Type B pancreatic cell (in vitro differentiated cells): ENCODE data around the gene ESPN. TPM values are rescaled to one million over a fixed set of nuclear protein-coding genes. Genes with fewer than 3 reads are reported as not detected.

Experiments used
- DNase-seq: peaks from one replicate; pipeline ENCODE4 v3.0.0; 2021; ENCODE audit warnings: mixed read lengths; ENCODE audit not compliant: unreplicated experiment; ENCODE audit errors: extremely low spot score
- H3K27ac Mint-ChIP-seq: 2 replicates; pipeline ENCODE4 v1.8.0; 2021; ENCODE audit warnings: mild to moderate bottlenecking, mixed read lengths
- H3K27me3 Mint-ChIP-seq: 2 replicates; pipeline ENCODE4 v1.8.0; 2021; ENCODE audit warnings: mixed read lengths
- H3K36me3 Mint-ChIP-seq: 2 replicates; pipeline ENCODE4 v1.8.0; 2021; ENCODE audit warnings: mixed read lengths
- H3K4me1 Mint-ChIP-seq: one replicate; pipeline ENCODE4 v1.8.0; 2021; ENCODE audit warnings: mixed read lengths; ENCODE audit not compliant: unreplicated experiment
- H3K4me3 Mint-ChIP-seq: 2 replicates; pipeline ENCODE4 v1.8.0; 2021; ENCODE audit warnings: mild to moderate bottlenecking, mixed read lengths
- H3K9me3 Mint-ChIP-seq: 2 replicates; pipeline ENCODE4 v1.8.0; 2021; ENCODE audit warnings: mixed read lengths
- total RNA-seq: library from RNA; stranded (reverse); gene quantifications from 2 replicates; pipeline ENCODE4 v1.2.1, GENCODE V29; 2021; ENCODE audit warnings: low replicate concordance
- TF ChIP-seq, protein P1 (sequence below): fragments of 200-600 bp; sonication (generic); conservative IDR thresholded peaks from 2 replicates; pipeline ENCODE4 v1.5.0; 2021; ENCODE audit warnings: antibody characterized with exemption, mild to moderate bottlenecking

The ESPN gene
- total RNA-seq, 1 donor from 2014 or later = 13.8 TPM

DNA sequence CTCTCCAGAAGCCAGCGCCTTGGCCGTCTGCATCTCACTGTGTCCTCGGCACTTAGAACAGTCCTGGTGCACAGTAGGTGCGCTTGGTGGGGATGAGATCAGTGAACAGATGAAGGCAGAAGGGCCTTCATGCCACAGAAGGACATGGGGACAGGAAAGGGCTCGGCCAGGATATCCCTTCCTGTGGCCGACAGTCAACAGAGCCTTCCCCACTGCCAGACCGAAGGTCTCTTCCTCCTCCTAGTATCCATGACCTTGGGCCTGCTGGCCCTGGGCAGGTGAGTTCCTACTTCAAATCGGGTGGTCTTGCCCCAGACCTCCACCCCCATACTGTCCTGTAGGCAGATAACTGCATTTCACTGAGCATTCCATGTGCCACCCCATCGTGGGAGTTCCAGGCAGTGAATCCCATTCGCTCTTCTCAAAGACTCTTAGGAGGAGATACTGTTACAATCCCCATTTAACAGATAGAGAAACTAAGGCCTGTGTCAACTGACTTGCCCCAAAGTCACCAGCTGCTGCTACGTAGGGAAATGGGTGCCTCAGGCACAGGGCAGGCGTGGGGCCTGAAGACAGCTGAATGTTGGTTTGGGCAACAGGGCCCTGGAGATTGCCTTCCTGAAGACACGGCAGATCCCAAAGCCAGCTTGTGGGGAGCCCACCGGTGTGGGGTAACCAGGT is 63.4 kb downstream of the ESPN start:
- TF ChIP-seq, protein P1, sequence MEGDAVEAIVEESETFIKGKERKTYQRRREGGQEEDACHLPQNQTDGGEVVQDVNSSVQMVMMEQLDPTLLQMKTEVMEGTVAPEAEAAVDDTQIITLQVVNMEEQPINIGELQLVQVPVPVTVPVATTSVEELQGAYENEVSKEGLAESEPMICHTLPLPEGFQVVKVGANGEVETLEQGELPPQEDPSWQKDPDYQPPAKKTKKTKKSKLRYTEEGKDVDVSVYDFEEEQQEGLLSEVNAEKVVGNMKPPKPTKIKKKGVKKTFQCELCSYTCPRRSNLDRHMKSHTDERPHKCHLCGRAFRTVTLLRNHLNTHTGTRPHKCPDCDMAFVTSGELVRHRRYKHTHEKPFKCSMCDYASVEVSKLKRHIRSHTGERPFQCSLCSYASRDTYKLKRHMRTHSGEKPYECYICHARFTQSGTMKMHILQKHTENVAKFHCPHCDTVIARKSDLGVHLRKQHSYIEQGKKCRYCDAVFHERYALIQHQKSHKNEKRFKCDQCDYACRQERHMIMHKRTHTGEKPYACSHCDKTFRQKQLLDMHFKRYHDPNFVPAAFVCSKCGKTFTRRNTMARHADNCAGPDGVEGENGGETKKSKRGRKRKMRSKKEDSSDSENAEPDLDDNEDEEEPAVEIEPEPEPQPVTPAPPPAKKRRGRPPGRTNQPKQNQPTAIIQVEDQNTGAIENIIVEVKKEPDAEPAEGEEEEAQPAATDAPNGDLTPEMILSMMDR = no peak
- Mint-ChIP-seq H3K27ac (no peak overlapping the region), H3K9me3 (no peaks in the 10 kb centered on the region), H3K4me3 (peak overlapping the region; percentile 62), H3K4me1 (peaks cover 29% of the 10 kb centered on the region), H3K27me3 (peaks cover 4% of the 10 kb centered on the region), H3K36me3 (no peaks in the 10 kb centered on the region)
- DNase-seq = no peak

DNA sequence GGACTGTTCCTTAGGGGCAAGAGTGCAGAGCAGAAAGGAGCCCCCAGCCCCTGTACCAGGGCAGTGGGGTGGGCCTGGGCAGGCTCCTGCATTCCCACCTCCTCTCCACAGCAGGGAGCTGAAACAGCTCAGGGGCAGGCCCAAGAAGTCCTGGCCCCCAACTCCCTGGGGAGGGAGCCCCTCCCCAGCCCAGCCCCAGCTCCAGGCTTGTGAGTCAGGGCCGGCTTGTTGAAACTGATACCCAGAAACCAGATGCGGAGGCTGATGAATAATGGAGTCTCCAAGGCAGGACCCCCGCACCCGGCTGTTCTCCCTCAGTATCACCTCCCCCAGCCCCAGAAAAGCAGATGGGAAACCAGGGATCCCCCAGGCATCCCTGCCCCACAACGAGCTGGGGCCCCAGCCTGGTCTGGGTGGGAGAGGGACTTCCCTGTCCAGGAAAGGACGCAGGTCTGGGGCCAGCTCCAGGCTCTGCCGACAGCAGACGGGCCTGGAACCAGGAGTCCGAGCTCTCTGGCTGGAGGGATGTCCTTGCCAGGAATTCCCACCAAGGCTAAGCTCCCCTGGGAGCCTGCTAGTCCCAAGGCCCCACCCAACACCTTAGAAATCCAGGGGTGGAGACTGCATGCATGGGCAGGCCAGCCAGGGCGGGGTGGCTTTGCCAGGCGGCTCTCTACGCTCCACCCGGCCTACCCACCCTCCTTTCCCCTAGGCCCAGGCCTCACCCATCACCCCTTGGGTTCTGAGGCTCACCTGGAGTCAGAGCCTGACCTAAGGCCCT is 64.2 kb downstream of the ESPN start:
- Mint-ChIP-seq H3K4me3 (no peak overlapping the region), H3K27me3 (peaks cover 4% of the 10 kb centered on the region), H3K9me3 (no peaks in the 10 kb centered on the region), H3K4me1 (peaks cover 29% of the 10 kb centered on the region), H3K36me3 (no peaks in the 10 kb centered on the region), H3K27ac (no peak overlapping the region)
- TF ChIP-seq, protein P1 = no peak
- no peak for DNase-seq

DNA sequence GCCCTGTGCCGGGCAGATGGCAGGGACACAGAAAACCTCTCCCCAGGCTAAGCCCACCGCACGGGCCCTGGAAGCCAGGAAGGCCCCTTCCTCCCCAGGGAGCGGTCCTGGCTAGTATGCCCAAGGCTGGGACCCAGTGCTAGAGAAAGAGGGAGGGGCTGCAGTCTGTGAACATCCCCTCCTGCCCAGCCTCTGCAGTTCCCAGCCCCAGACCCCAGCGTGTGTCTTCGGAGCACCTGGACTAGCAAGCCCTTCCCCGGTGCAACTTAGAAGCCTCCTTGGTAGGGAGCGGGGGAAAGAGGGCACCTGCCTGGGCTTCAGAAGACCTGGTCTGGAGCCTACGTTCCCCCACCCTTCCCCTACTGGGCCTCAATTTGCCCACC is 64.8 kb downstream of the ESPN start:
- peaks cover 4% of the 10 kb centered on the region for H3K27me3 Mint-ChIP-seq
- no peak overlapping the region for H3K27ac Mint-ChIP-seq
- TF ChIP-seq, protein P1 = no peak
- no peaks in the 10 kb centered on the region for H3K36me3 Mint-ChIP-seq
- DNase-seq = no peak
- no peaks in the 10 kb centered on the region for H3K9me3 Mint-ChIP-seq
- H3K4me3 Mint-ChIP-seq = peak overlapping the region; percentile 89
- H3K4me1 Mint-ChIP-seq = peaks cover 29% of the 10 kb centered on the region

DNA sequence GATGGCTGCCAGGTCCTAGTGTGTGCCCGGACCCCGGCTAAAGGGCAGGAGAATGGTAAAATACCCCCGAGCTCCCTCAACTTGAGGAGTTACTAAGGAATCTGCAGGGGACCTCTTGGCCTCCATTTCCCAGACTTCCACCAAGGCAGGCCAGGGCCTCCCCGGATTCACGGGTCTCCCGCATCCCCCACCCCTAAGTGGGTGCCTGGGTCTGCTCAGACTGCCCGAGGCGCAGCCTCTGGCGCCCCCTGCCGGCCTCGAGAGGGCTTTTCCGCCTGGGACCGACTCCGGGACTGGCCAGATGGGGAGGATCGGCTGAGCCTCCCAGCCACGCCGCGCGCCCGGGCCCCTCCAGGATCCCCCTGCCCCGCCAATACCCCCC is 65.2 kb downstream of the ESPN start:
- Mint-ChIP-seq H3K36me3 (no peaks in the 10 kb centered on the region), H3K4me1 (peaks cover 33% of the 10 kb centered on the region), H3K27ac (no peak overlapping the region), H3K9me3 (no peaks in the 10 kb centered on the region), H3K4me3 (peak overlapping the region; percentile 89), H3K27me3 (peaks cover 4% of the 10 kb centered on the region)
- peak; percentile 91 for DNase-seq
- TF ChIP-seq, protein P1 = peak; percentile 99

DNA sequence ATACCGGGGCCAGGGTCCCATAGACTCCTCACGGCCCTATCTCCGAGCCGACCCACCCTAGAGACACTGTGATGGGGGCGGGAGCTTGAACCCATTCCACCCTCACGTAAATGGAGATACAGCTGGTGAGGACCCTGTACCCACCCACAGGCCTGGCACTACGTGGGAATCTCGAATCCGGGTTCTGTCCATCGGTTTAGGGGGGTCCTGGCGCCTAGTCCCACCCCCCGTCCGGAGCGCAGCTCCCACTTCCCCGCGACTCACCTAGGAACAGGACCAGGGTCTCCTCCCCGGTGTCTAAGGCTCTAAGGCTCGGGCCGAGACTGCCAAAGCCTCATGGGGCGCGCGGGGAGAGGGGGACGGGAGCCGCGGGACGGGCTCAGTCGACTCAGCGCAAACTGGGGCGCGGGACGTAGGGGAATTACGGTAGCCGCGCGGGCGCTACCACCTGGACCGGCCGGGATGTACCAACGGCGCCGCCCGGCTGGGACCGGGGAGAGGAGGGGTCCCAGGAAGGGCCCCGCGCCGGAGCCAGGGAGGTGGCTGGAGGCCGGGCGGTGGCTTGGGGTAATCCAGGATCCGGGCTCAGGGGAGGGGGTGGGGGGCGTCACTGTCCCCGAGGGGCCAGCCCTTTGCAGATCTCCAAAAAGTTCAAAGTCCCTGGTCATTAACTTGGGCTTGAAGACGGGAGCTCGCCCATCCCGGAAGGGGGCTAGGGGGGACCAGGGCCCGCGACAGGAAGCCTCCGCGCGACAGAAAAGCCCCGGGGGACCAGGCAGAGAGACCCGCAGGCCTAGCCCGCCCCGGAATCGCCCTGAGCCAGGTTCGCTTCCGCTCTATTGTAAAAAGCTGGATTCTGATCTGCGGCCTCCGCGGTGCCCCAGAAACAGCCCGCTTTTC is 65.9 kb downstream of the ESPN start:
- no peaks in the 10 kb centered on the region for H3K36me3 Mint-ChIP-seq
- H3K27me3 Mint-ChIP-seq = peaks cover 4% of the 10 kb centered on the region
- no peak overlapping the region for H3K27ac Mint-ChIP-seq
- H3K4me3 Mint-ChIP-seq = peak overlapping the region; percentile 89
- H3K4me1 Mint-ChIP-seq = peaks cover 33% of the 10 kb centered on the region
- DNase-seq = no peak
- H3K9me3 Mint-ChIP-seq = no peaks in the 10 kb centered on the region
- TF ChIP-seq, protein P1 = peak; percentile 57
